ENCODE data around the gene RPL13. TPM values are rescaled to one million over a fixed set of nuclear protein-coding genes. Genes with fewer than 3 reads are reported as not detected.

Gene RPL13
- polyA plus RNA-seq, 3 donors: 1,251 to 2,437 (median 1,329) TPM

DNA sequence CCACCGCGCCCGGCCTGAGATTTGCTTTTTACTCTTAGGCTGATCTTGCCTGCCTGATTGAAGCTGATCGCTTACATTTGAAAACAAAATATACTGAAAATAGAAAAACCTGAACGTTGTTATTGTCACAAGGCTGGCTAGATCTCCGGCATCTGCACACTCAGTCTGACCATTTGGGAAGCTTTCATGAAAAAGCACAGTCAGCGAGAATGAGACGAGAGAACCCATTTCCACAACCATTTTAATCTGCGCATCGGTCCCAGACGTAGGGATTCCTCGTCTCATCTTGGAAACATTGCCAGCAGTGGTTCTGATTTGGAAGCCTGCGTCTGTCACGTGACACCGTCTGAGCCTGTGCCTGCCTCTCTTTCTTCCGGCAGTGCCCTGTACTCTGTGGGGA, 31.4 kb upstream of the RPL13 start:
- peaks cover 72 to 95% of the 10 kb centered on the region in 2 donors for H3K36me3 Mint-ChIP-seq
- H3K79me2 ChIP-seq (ENCODE audit: insufficient read depth, low read length): no peaks in the 10 kb centered on the region
- no peak overlapping the region for H3K9ac ChIP-seq (ENCODE audit: insufficient read depth, low read length, poor library complexity, severe bottlenecking)
- peaks cover 69 to 93% of the 10 kb centered on the region in 2 donors for H3K36me3 ChIP-seq (replicated peaks in 1 of 2; ENCODE audit: control insufficient read depth in 1 of 2, insufficient read depth in 2 of 2, low read length in 2 of 2)
- no peaks in the 10 kb centered on the region for H3K9me3 Mint-ChIP-seq
- H3K4me1 Mint-ChIP-seq: peaks cover 9% of the 10 kb centered on the region
- H3K4me3 Mint-ChIP-seq: no peak overlapping the region
- H3K9me3 ChIP-seq (replicated peaks in 1 of 2; ENCODE audit: control insufficient read depth in 1 of 2, insufficient read depth in 1 of 2, low read length in 2 of 2): no peaks in the 10 kb centered on the region
- peaks cover 10 to 12% of the 10 kb centered on the region in 2 donors for H3K4me1 ChIP-seq (ENCODE audit: control insufficient read depth in 1 of 2, insufficient read depth in 2 of 2, low read length in 2 of 2)
- H3K4me2 ChIP-seq (replicated peaks; ENCODE audit: extremely low read depth, low read length, poor library complexity, severe bottlenecking): no peak overlapping the region
- H3K27me3 ChIP-seq (ENCODE audit: control insufficient read depth in 2 of 2, insufficient read depth in 2 of 2, low read length in 2 of 2): no peaks in the 10 kb centered on the region
- intact Hi-C loops (cut with micrococcal nuclease): no loop called here
- 86% methylated on average over 14 of the region's 16 CpGs for WGBS (ENCODE audit: insufficient coverage)
- TF ChIP-seq, protein P1, sequence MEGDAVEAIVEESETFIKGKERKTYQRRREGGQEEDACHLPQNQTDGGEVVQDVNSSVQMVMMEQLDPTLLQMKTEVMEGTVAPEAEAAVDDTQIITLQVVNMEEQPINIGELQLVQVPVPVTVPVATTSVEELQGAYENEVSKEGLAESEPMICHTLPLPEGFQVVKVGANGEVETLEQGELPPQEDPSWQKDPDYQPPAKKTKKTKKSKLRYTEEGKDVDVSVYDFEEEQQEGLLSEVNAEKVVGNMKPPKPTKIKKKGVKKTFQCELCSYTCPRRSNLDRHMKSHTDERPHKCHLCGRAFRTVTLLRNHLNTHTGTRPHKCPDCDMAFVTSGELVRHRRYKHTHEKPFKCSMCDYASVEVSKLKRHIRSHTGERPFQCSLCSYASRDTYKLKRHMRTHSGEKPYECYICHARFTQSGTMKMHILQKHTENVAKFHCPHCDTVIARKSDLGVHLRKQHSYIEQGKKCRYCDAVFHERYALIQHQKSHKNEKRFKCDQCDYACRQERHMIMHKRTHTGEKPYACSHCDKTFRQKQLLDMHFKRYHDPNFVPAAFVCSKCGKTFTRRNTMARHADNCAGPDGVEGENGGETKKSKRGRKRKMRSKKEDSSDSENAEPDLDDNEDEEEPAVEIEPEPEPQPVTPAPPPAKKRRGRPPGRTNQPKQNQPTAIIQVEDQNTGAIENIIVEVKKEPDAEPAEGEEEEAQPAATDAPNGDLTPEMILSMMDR (IDR thresholded peaks at IDR 0.05): no peak
- no peak overlapping the region for H3K4me3 ChIP-seq (replicated peaks in 1 of 3; ENCODE audit: low read depth in 2 of 3, low read length in 3 of 3)
- no peak overlapping the region for H3K27ac ChIP-seq (ENCODE audit: low read depth in 1 of 2, low read length in 2 of 2)
- H2AFZ ChIP-seq (ENCODE audit: insufficient read depth, low read depth, low read length, poor library complexity, severe bottlenecking): no peak overlapping the region
- peak overlapping the region in 1 of 7 donors; percentile 35 for H3K27ac Mint-ChIP-seq
- peaks cover 0 to under 1% (median 0%) of the 10 kb centered on the region in 3 donors for H3K27me3 Mint-ChIP-seq (ENCODE audit: low read depth in 3 of 3)
- DNase-seq: no peak
- peaks cover 7% of the 10 kb centered on the region for H4K20me1 ChIP-seq (ENCODE audit: insufficient read depth, low read length)

DNA sequence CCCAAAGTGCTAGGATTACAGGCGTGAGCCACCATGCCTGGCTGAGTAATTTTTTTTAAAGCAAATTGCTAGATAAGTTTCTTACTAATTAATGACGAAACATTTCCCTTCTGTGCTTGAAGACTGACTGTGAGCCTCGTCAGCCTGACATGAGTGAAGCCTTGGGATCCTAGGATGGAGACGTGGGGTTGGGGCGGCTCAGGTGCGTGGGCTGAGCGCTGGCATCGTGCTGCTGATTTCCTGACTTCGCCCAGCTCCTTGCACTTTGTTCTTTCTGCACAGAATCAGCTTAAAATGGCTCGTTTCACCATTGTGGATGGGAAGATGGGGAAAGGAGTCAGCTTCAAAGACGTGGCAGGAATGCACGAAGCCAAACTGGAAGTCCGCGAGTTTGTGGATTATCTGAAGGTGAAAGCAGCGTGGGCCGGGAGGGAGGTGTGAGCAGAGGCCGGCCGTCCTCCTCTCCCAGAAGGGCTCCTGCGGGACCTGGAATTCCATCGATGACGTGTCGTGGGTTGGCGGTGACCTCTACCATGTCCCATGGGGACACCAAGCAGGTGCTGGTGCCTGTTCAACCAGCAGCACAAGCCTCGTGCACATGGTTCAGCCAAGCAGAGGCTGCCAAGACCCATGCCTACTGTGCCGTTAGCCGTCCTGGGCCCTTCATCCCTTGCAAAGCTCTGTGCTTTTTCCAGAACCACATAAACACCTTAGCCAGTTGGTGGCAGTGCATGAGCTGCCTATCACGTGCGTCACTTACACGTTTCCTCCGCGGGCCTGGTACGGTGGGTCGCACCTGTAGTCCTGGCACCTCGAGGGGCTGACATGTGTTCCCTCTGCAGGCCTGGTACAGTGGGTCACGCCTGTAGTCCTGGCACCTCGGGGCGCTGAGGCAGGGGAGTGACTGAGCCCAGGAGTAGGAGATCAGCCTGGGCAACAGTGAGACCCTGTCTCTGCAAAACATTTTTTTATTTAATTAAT, 29.8 kb upstream of the RPL13 start:
- Mint-ChIP-seq H3K4me1 (peaks cover 23% of the 10 kb centered on the region), H3K4me3 (no peak overlapping the region)

More for the DNA sequence above, 29.8 kb upstream of the RPL13 start:
- Mint-ChIP-seq H3K27me3 (ENCODE audit: low read depth in 3 of 3) (peaks cover 0 to 1% (median 0%) of the 10 kb centered on the region in 3 donors), H3K27ac (peak overlapping the region in 1 of 7 donors; percentile 15), H3K36me3 (peaks cover 61 to 87% of the 10 kb centered on the region in 2 donors), H3K9me3 (no peaks in the 10 kb centered on the region)
- Histone ChIP-seq H4K20me1 (ENCODE audit: insufficient read depth, low read length) (peaks cover 15% of the 10 kb centered on the region), H3K4me1 (ENCODE audit: control insufficient read depth in 1 of 2, insufficient read depth in 2 of 2, low read length in 2 of 2) (peaks cover 23 to 27% of the 10 kb centered on the region in 2 donors), H3K4me3 (replicated peaks in 1 of 3; ENCODE audit: low read depth in 2 of 3, low read length in 3 of 3) (no peak overlapping the region), H3K36me3 (replicated peaks in 1 of 2; ENCODE audit: control insufficient read depth in 1 of 2, insufficient read depth in 2 of 2, low read length in 2 of 2) (peaks cover 59 to 85% of the 10 kb centered on the region in 2 donors), H3K27ac (ENCODE audit: low read depth in 1 of 2, low read length in 2 of 2) (no peak overlapping the region), H3K79me2 (ENCODE audit: insufficient read depth, low read length) (no peaks in the 10 kb centered on the region), H3K4me2 (replicated peaks; ENCODE audit: extremely low read depth, low read length, poor library complexity, severe bottlenecking) (no peak overlapping the region), H3K9me3 (replicated peaks in 1 of 2; ENCODE audit: control insufficient read depth in 1 of 2, insufficient read depth in 1 of 2, low read length in 2 of 2) (no peaks in the 10 kb centered on the region), H2AFZ (ENCODE audit: insufficient read depth, low read depth, low read length, poor library complexity, severe bottlenecking) (no peak overlapping the region), H3K9ac (ENCODE audit: insufficient read depth, low read length, poor library complexity, severe bottlenecking) (no peak overlapping the region), H3K27me3 (ENCODE audit: control insufficient read depth in 2 of 2, insufficient read depth in 2 of 2, low read length in 2 of 2) (no peaks in the 10 kb centered on the region)
- 97% methylated on average over 35 of the region's 37 CpGs for WGBS (ENCODE audit: insufficient coverage)
- DNase-seq: no peak
- TF ChIP-seq, protein P1 (IDR thresholded peaks at IDR 0.05): no peak
- intact Hi-C loops (cut with micrococcal nuclease): no loop called here
